OCI-M2 (cell line): Measurements from ENCODE around the gene SORT1.
A peak's percentile ranks its signal among the peaks of the same experiment; 100 is the strongest.
"Not testable (repeated sequence)": the region's sequence is repeated elsewhere in the genome, so short reads cannot be mapped to it uniquely, and the experiment has no call there.

ENCODE experiments used
- DNase-seq: peaks from one replicate; lab custom pipeline; 2025; ENCODE audit not compliant: unreplicated experiment; lab: John Stamatoyannopoulos, UW

Gene SORT1

GRCh38 chr1:109301874-109302273 is 95.8 kb downstream of the SORT1 start:
- no peak for DNase-seq

- no peak for DNase-seq
Measured at GRCh38 chr1:109300650-109301151, 97.0 kb downstream of the SORT1 start.

- no peak for DNase-seq
Measured at GRCh38 chr1:109299558-109300343, 98.0 kb downstream of the SORT1 start.

GRCh38 chr1:109298666-109299557 is 98.8 kb downstream of the SORT1 start:
- no peak for DNase-seq

GRCh38 chr1:109296782-109297181 is 100.9 kb downstream of the SORT1 start:
- DNase-seq = no peak

- DNase-seq = no peak
Measured at GRCh38 chr1:109295712-109296415, 101.9 kb downstream of the SORT1 start.

GRCh38 chr1:109294481-109294880 is 103.2 kb downstream of the SORT1 start:
- no peak for DNase-seq

GRCh38 chr1:109293026-109293425 is 104.7 kb downstream of the SORT1 start:
- no peak for DNase-seq

- no peak for DNase-seq
Measured at GRCh38 chr1:109292364-109292763, 105.4 kb downstream of the SORT1 start.

- no peak for DNase-seq
Measured at GRCh38 chr1:109290998-109291397, 106.7 kb downstream of the SORT1 start.

GRCh38 chr1:109290137-109290536 is 107.6 kb downstream of the SORT1 start:
- no peak for DNase-seq

GRCh38 chr1:109286762-109287161 is 111.0 kb downstream of the SORT1 start:
- not testable (repeated sequence) for DNase-seq

- no peak for DNase-seq
Measured at GRCh38 chr1:109283748-109284600, 113.7 kb downstream of the SORT1 start.

- DNase-seq = peak; percentile 52
Measured at GRCh38 chr1:109282952-109283747, 114.6 kb downstream of the SORT1 start, which contains the start of gene PSRC1. PSRC1 (minus strand) TSS chr1:109283145.

GRCh38 chr1:109282497-109282951 is 115.2 kb downstream of the SORT1 start:
- no peak for DNase-seq

- DNase-seq = no peak
Measured at GRCh38 chr1:109281680-109282496, 115.8 kb downstream of the SORT1 start.

- no peak for DNase-seq
Measured at GRCh38 chr1:109280862-109281261, 116.9 kb downstream of the SORT1 start.

GRCh38 chr1:109279615-109280278 is 118.0 kb downstream of the SORT1 start:
- no peak for DNase-seq
